ENCODE data around the gene SLC4A9. TPM values are rescaled to one million over a fixed set of nuclear protein-coding genes. Genes with fewer than 3 reads are reported as not detected.

Gene SLC4A9
- total and polyA plus RNA-seq, 2 experiments from 2014 or later, result not detected

DNA sequence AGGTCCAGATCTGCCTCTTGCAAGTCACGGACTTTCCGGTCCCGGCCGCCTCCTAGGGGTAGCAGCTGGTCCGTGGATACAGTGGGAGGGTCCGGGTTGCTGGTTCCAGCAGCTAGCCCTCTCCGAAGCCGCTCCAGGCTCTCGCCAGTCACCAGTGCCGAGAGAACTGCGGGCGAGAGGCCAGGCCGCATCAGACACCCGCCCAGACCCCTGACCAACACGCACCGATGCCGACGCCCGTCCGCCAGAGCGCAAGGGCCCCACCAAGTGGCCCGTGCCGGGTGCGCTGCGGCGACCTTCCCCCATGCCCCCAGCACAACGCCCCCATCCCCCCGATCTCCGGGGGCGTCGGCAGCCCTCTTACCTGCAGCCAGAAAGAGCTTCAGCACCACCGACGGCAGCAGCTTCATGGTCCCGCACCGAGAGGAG, 14.1 kb upstream of the SLC4A9 start:
- peak overlapping the region; percentile 73 for H3K9ac ChIP-seq
- TF ChIP-seq EZH2phosphoT487 (IDR thresholded peaks at IDR 0.05; ENCODE audit: insufficient read depth, low read depth) (no peak), EZH2 (IDR thresholded peaks at IDR 0.05; ENCODE audit: insufficient read depth, poor library complexity, severe bottlenecking) (no peak)
- peaks cover 4% of the 10 kb centered on the region; the same call in 1 of the 2 replicates for H3F3A ChIP-seq (ENCODE audit: insufficient read depth)
- peak overlapping the region; percentile 77 for H2AFZ ChIP-seq
- H3K79me2 ChIP-seq (ENCODE audit: insufficient read depth), result peaks cover 14% of the 10 kb centered on the region
- H3K9me2 ChIP-seq (ENCODE audit: insufficient read depth), result no peaks in the 10 kb centered on the region
- DNase-seq, result peak; percentile 83
- H3K4me3 ChIP-seq, result peak overlapping the region; percentile 78
- H4K20me1 ChIP-seq (ENCODE audit: insufficient read depth), result no peaks in the 10 kb centered on the region
- 0 to 1% methylated on average over 34 to 35 of the region's 35 CpGs for WGBS, 2 experiments (ENCODE audit: low coverage in 1 of 2, low lambda C conversion rate in 2 of 2, missing lambda C conversion rate in 2 of 2)
- H3K36me3 ChIP-seq (ENCODE audit: low read depth), result no peaks in the 10 kb centered on the region
- H3K9me3 ChIP-seq (ENCODE audit: low read depth), result no peaks in the 10 kb centered on the region
- in situ Hi-C loops (cut with MboI), result no loop called here
- no peaks in the 10 kb centered on the region for H3K27me3 ChIP-seq (replicated peaks; ENCODE audit: insufficient read depth)
- H3K4me1 ChIP-seq (ENCODE audit: insufficient read depth), result peaks cover 17% of the 10 kb centered on the region
- H3K27ac ChIP-seq, result no peak overlapping the region
- H3K4me2 ChIP-seq (ENCODE audit: unreplicated experiment), result peak overlapping the region; percentile 85

DNA sequence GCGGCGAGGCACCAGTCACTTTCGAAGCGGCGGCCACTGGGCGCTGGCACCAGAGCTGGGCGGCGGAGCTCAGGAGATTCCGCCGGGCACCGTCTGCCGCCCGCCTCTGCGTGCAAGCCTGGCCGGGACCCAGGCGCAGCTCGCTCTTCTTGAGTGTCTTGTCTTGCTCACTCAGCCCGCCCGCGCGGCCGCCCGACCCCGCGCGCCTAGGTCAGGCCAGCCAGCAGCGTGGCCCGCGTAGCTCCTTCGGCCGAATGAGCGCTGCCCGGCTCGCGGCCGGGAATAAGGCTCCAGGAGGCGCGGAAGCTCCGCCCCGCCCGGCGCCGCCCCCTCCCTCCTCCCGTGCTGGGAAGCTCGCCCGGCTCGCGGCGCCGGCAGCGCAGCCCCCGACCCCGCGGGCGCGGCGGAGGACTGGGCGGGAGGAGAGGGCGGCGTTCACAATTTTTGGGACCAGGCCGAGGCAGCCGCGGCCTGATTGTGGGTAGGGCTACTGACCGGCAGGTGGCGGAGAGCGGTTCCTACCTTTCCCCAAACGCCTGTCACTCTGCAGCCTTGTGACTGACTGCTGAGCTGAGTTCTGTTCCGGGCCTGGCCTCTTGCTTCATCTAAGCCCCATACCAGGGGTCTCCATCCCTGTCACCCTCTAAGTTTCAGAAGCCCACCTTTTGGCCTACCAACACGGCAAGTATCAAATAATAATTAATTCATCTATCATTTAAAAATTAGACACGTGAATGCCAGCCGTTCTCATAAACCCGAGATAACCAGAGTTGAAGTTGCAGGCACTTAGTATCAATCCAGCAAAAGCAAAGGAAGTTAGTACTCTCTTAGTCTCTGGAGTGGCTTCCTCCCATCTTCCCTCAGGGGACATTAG, 13.4 kb upstream of the SLC4A9 start, which contains the start of gene HBEGF:
TSS of gene HBEGF (minus strand) at position 256 of the 874 bp plus-strand sequence. CDS start 275 bp downstream, outside the sequence.
- H3K79me2 ChIP-seq (ENCODE audit: insufficient read depth), result peaks cover 14% of the 10 kb centered on the region
- H3K9me3 ChIP-seq (ENCODE audit: low read depth), result no peaks in the 10 kb centered on the region
- peak within 1 kb of the TSS; percentile 85 for H3K4me2 ChIP-seq (ENCODE audit: unreplicated experiment)
- H3K4me1 ChIP-seq (ENCODE audit: insufficient read depth), result peaks cover 17% of the 10 kb centered on the region
- TF ChIP-seq EZH2 (IDR thresholded peaks at IDR 0.05; ENCODE audit: insufficient read depth, poor library complexity, severe bottlenecking) (no peak), EZH2phosphoT487 (IDR thresholded peaks at IDR 0.05; ENCODE audit: insufficient read depth, low read depth) (no peak)
- H3K4me3 ChIP-seq, result peak within 1 kb of the TSS; percentile 78
- no peaks in the 10 kb centered on the region for H3K36me3 ChIP-seq (ENCODE audit: low read depth)
- no peaks in the 10 kb centered on the region; the same call in 1 of the 2 replicates for H3F3A ChIP-seq (ENCODE audit: insufficient read depth)
- peak within 1 kb of the TSS; percentile 77 for H2AFZ ChIP-seq
- H4K20me1 ChIP-seq (ENCODE audit: insufficient read depth), result no peaks in the 10 kb centered on the region
- no peaks in the 10 kb centered on the region for H3K9me2 ChIP-seq (ENCODE audit: insufficient read depth)
- H3K27me3 ChIP-seq (replicated peaks; ENCODE audit: insufficient read depth), result no peaks in the 10 kb centered on the region
- peak; percentile 85 for DNase-seq
- peak within 1 kb of the TSS; percentile 73 for H3K9ac ChIP-seq
- in situ Hi-C loops (cut with MboI), result no loop called here
- WGBS, 2 experiments (ENCODE audit: low coverage in 1 of 2, low lambda C conversion rate in 2 of 2, missing lambda C conversion rate in 2 of 2), result 1% methylated on average over 30 to 56 of the region's 72 CpGs
- H3K27ac ChIP-seq, result no peak within 1 kb of the TSS

DNA sequence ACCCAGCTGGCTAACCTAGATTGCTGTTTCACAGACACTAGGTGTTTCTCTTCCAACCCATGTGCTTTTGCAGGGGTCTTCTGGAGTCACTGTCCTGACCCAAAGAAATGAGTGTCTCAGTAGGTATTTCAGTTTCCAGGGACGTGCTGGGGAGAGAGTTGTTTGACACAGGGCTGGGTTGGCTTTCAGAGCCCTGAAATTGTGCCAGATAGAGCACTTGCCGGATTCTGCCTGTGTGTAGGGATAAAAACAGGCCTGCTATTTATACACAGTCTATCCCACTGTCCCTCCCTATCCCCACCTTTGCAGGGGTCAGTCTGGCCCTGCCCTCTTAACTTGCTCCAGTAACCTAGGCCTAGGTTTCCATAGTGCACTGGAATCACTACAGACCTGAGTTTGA, 12.6 kb upstream of the SLC4A9 start:
- Histone ChIP-seq H3F3A (ENCODE audit: insufficient read depth) (no peaks in the 10 kb centered on the region), H3K4me1 (ENCODE audit: insufficient read depth) (peaks cover 17% of the 10 kb centered on the region), H2AFZ (no peak overlapping the region), H3K9ac (no peak overlapping the region), H3K4me3 (no peak overlapping the region), H3K4me2 (ENCODE audit: unreplicated experiment) (no peak overlapping the region), H3K79me2 (ENCODE audit: insufficient read depth) (peaks cover 14% of the 10 kb centered on the region), H3K9me2 (ENCODE audit: insufficient read depth) (no peaks in the 10 kb centered on the region), H3K9me3 (ENCODE audit: low read depth) (no peaks in the 10 kb centered on the region), H3K27me3 (replicated peaks; ENCODE audit: insufficient read depth) (no peaks in the 10 kb centered on the region), H3K36me3 (ENCODE audit: low read depth) (no peaks in the 10 kb centered on the region), H3K27ac (no peak overlapping the region), H4K20me1 (ENCODE audit: insufficient read depth) (no peaks in the 10 kb centered on the region)
- in situ Hi-C loops (cut with MboI), result no loop called here
- WGBS, 2 experiments (ENCODE audit: low coverage in 1 of 2, low lambda C conversion rate in 2 of 2, missing lambda C conversion rate in 2 of 2), result 76 to 83% methylated on average over 2 of the region's 2 CpGs
- no peak for TF ChIP-seq EZH2 (IDR thresholded peaks at IDR 0.05; ENCODE audit: insufficient read depth, poor library complexity, severe bottlenecking)
- no peak for TF ChIP-seq EZH2phosphoT487 (IDR thresholded peaks at IDR 0.05; ENCODE audit: insufficient read depth, low read depth)
- no peak for DNase-seq

DNA sequence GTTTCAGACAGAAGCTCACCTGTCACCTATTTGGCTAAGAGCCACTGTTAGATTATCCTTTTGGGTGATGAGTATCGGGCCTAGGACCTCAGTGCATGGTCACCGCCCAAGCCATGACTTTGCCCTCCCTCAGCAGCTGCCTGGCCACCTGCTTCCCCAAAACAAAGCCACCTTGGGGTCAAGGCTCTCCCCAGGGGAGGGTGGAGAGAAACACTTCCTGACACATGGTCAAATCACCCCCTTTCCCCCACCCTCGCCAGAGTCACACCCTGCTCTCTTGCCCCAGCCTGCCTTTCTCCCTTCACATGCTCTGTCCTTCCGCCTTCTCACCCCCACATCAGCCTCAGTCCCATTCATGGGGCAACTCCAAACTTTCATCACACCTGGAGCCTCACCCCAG, 11.9 kb upstream of the SLC4A9 start:
- Histone ChIP-seq H3K4me2 (ENCODE audit: unreplicated experiment) (no peak overlapping the region), H3K9me3 (ENCODE audit: low read depth) (no peaks in the 10 kb centered on the region), H3K4me3 (no peak overlapping the region), H4K20me1 (ENCODE audit: insufficient read depth) (no peaks in the 10 kb centered on the region), H3K27me3 (replicated peaks; ENCODE audit: insufficient read depth) (no peaks in the 10 kb centered on the region), H3K4me1 (ENCODE audit: insufficient read depth) (peaks cover 17% of the 10 kb centered on the region), H2AFZ (no peak overlapping the region), H3K9me2 (ENCODE audit: insufficient read depth) (no peaks in the 10 kb centered on the region), H3K27ac (no peak overlapping the region), H3K36me3 (ENCODE audit: low read depth) (no peaks in the 10 kb centered on the region), H3F3A (ENCODE audit: insufficient read depth) (no peaks in the 10 kb centered on the region), H3K79me2 (ENCODE audit: insufficient read depth) (peaks cover 14% of the 10 kb centered on the region), H3K9ac (no peak overlapping the region)
- in situ Hi-C loops (cut with MboI), result no loop called here
- no peak for DNase-seq
- TF ChIP-seq EZH2 (IDR thresholded peaks at IDR 0.05; ENCODE audit: insufficient read depth, poor library complexity, severe bottlenecking), result no peak
- TF ChIP-seq EZH2phosphoT487 (IDR thresholded peaks at IDR 0.05; ENCODE audit: insufficient read depth, low read depth), result no peak
- WGBS, 2 experiments (ENCODE audit: low coverage in 1 of 2, low lambda C conversion rate in 2 of 2, missing lambda C conversion rate in 2 of 2), result 87 to 88% methylated on average over 4 of the region's 4 CpGs
